WTC11 (cell line): Measurements from ENCODE around the gene UBE2N. TPM values are rescaled to one million over a fixed set of nuclear protein-coding genes. Genes with fewer than 3 reads are reported as not detected.

ENCODE experiments used
- ATAC-seq: fragments of 200-7000 bp; cut with Tn5 transposase; 2 replicates; pipeline ENCODE4 v1.10.0; 2021; ENCODE audit warnings: mild to moderate bottlenecking, moderate library complexity
- CTCF ChIA-PET: fragments of 300-600 bp; sonication (Branson Sonifier 250); formaldehyde crosslinking; loops from one replicate; lab custom pipeline; 2021; ENCODE audit warnings: antibody characterized with exemption; lab: Charles Lee
- POLR2A ChIA-PET: fragments of 350-600 bp; sonication (Branson Sonifier 250); formaldehyde crosslinking; loops from one replicate; lab custom pipeline; 2021; ENCODE audit warnings: antibody characterized with exemption; lab: Charles Lee
- DNase-seq: peaks from one replicate; pipeline ENCODE4 v3.0.0; 2021; ENCODE audit warnings: low spot score
- H3K27ac Mint-ChIP-seq: 2 replicates; pipeline ENCODE4 v1.8.0; 2021; ENCODE audit warnings: mixed read lengths
- H3K27me3 Mint-ChIP-seq: 2 replicates; pipeline ENCODE4 v1.8.0; 2021; ENCODE audit warnings: low read depth, mild to moderate bottlenecking, moderate library complexity, mixed read lengths
- H3K36me3 Mint-ChIP-seq: 2 replicates; pipeline ENCODE4 v1.8.0; 2021; ENCODE audit warnings: mixed read lengths
- H3K4me1 Mint-ChIP-seq: 2 replicates; pipeline ENCODE4 v1.8.0; 2022; ENCODE audit warnings: mixed read lengths
- H3K4me3 Mint-ChIP-seq: 2 replicates; pipeline ENCODE4 v1.8.0; 2021; ENCODE audit warnings: mild to moderate bottlenecking, moderate library complexity, mixed read lengths
- H3K9me3 Mint-ChIP-seq: 2 replicates; pipeline ENCODE4 v1.8.0; 2021; ENCODE audit warnings: mixed read lengths
- ATF3 ChIP-seq: sonication (generic); formaldehyde crosslinking; conservative IDR thresholded peaks from 2 replicates; pipeline ENCODE4 v1.8.1; 2022; ENCODE audit warnings: mild to moderate bottlenecking, missing genetic modification reagents
- E2F5 ChIP-seq: sonication (generic); formaldehyde crosslinking; IDR thresholded peaks from 2 replicates; pipeline ENCODE4 v1.8.1; 2022; ENCODE audit warnings: mild to moderate bottlenecking, moderate library complexity, missing genetic modification reagents
- ERG ChIP-seq: fragments of 250-450 bp; sonication (Bioruptor Pico); IDR thresholded peaks from 2 replicates; pipeline ENCODE4 v1.8.0; 2021; ENCODE audit warnings: mild to moderate bottlenecking
- FOXJ3 ChIP-seq: sonication (generic); formaldehyde crosslinking; IDR thresholded peaks from 2 replicates; pipeline ENCODE4 v1.9.0; 2021; ENCODE audit warnings: missing genetic modification reagents, mild to moderate bottlenecking, borderline replicate concordance
- FOXP1 ChIP-seq: sonication (generic); formaldehyde crosslinking; IDR thresholded peaks from 2 replicates; pipeline ENCODE4 v1.8.0; 2022; ENCODE audit warnings: missing genetic modification reagents, mild to moderate bottlenecking, moderate library complexity, borderline replicate concordance
- GABPB1 ChIP-seq: sonication (generic); formaldehyde crosslinking; IDR thresholded peaks from 2 replicates; pipeline ENCODE4 v1.8.1; 2023; ENCODE audit warnings: mild to moderate bottlenecking, missing genetic modification reagents
- JAZF1 ChIP-seq: fragments of 250-450 bp; sonication (Bioruptor Pico); IDR thresholded peaks from 2 replicates; pipeline ENCODE4 v1.9.0; 2021; ENCODE audit warnings: moderate library complexity, mild to moderate bottlenecking, inconsistent platforms
- JUN ChIP-seq: sonication (generic); formaldehyde crosslinking; IDR thresholded peaks from 2 replicates; pipeline ENCODE4 v1.8.0; 2023; ENCODE audit warnings: mild to moderate bottlenecking, missing genetic modification reagents
- MXD4 ChIP-seq: fragments of 250-450 bp; sonication (Bioruptor Pico); IDR thresholded peaks from 2 replicates; pipeline ENCODE4 v1.8.0; 2021; ENCODE audit warnings: mild to moderate bottlenecking, moderate library complexity, borderline replicate concordance
- NFYB ChIP-seq: sonication (generic); formaldehyde crosslinking; conservative IDR thresholded peaks from 2 replicates; pipeline ENCODE4 v1.8.0; 2022; ENCODE audit warnings: low read depth, missing genetic modification reagents
- TCF7 ChIP-seq: sonication (generic); formaldehyde crosslinking; IDR thresholded peaks from 2 replicates; pipeline ENCODE4 v1.8.0; 2022; ENCODE audit warnings: mild to moderate bottlenecking, low read depth, missing genetic modification reagents, moderate library complexity
- TP53 ChIP-seq: sonication (generic); formaldehyde crosslinking; IDR thresholded peaks from 2 replicates; pipeline ENCODE4 v1.8.1; 2023; ENCODE audit warnings: mild to moderate bottlenecking, missing genetic modification reagents
- ZNF121 ChIP-seq: sonication (generic); formaldehyde crosslinking; IDR thresholded peaks from 2 replicates; pipeline ENCODE4 v1.8.0; 2023; ENCODE audit warnings: missing genetic modification reagents
- ZNF219 ChIP-seq: sonication (generic); formaldehyde crosslinking; IDR thresholded peaks from 2 replicates; pipeline ENCODE4 v1.8.0; 2023; ENCODE audit warnings: missing genetic modification reagents, mild to moderate bottlenecking, borderline replicate concordance
- ZNF232 ChIP-seq: sonication (generic); formaldehyde crosslinking; IDR thresholded peaks from 2 replicates; pipeline ENCODE4 v1.8.0; 2022; ENCODE audit warnings: mild to moderate bottlenecking, missing genetic modification reagents
- ZNF416 ChIP-seq: fragments of 250-450 bp; sonication (Bioruptor Pico); IDR thresholded peaks from 2 replicates; pipeline ENCODE4 v1.9.0; 2021; ENCODE audit warnings: mild to moderate bottlenecking, inconsistent platforms
- ZNF423 ChIP-seq: fragments of 250-450 bp; sonication (Bioruptor Pico); IDR thresholded peaks from 2 replicates; pipeline ENCODE4 v2.1.2; 2022; ENCODE audit warnings: mild to moderate bottlenecking, moderate library complexity
- total RNA-seq: library from RNA; stranded (reverse); gene quantifications from 3 replicates; pipeline ENCODE4 v1.2.3, GENCODE V29; 2021
- TF ChIP-seq, protein P1 (sequence below): sonication (generic); formaldehyde crosslinking; IDR thresholded peaks from 2 replicates; pipeline ENCODE4 v1.8.0; 2022; ENCODE audit warnings: missing genetic modification reagents
- TF ChIP-seq, protein P2 (sequence below): fragments of 250-450 bp; sonication (Bioruptor Pico); conservative IDR thresholded peaks from 2 replicates; pipeline ENCODE4 v1.9.0; 2021; ENCODE audit warnings: mild to moderate bottlenecking
- TF ChIP-seq, protein P3 (sequence below): sonication (generic); formaldehyde crosslinking; IDR thresholded peaks from 2 replicates; pipeline ENCODE4 v1.8.1; 2023; ENCODE audit warnings: mild to moderate bottlenecking, missing genetic modification reagents

UBE2N gene
- total RNA-seq, 1 experiment from 2014 or later: 195 TPM

DNA sequence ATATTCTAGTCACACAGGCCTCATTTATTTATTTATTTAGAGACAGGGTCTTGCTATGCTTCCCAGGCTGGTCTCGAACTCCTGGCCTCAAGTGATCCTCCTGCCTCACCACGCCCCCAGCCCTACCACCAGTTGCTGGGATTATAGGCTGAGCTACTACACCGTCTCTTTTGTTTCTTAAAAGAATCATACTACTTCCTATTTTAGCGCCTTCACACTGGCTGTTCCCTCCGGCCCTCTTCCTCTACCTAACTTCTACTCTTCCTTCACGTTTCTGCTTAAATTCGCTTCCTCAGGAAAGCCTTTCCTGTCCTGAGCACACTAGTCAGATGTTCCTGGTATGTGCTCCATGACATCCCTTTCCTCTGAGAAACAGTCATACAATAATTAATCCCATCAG, 19.2 kb upstream of the UBE2N start:
- no peaks in the 10 kb centered on the region; the same call in 1 of the 2 replicates for H3K27me3 Mint-ChIP-seq
- no peaks in the 10 kb centered on the region for H3K4me1 Mint-ChIP-seq
- no peak for ATAC-seq
- CTCF ChIA-PET: no interaction called here
- H3K4me3 Mint-ChIP-seq: no peak overlapping the region
- no peaks in the 10 kb centered on the region for H3K36me3 Mint-ChIP-seq
- TF ChIP-seq ZNF121 (CRISPR knock-in tag) (no peak), NFYB (CRISPR knock-in tag) (no peak), FOXJ3 (CRISPR knock-in tag) (no peak), MXD4 (CRISPR knock-in tag) (no peak), TP53 (CRISPR knock-in tag) (no peak), ZNF416 (no peak), TCF7 (CRISPR knock-in tag) (no peak), GABPB1 (CRISPR knock-in tag) (no peak), JUN (CRISPR knock-in tag) (no peak)
- TF ChIP-seq, protein P1, sequence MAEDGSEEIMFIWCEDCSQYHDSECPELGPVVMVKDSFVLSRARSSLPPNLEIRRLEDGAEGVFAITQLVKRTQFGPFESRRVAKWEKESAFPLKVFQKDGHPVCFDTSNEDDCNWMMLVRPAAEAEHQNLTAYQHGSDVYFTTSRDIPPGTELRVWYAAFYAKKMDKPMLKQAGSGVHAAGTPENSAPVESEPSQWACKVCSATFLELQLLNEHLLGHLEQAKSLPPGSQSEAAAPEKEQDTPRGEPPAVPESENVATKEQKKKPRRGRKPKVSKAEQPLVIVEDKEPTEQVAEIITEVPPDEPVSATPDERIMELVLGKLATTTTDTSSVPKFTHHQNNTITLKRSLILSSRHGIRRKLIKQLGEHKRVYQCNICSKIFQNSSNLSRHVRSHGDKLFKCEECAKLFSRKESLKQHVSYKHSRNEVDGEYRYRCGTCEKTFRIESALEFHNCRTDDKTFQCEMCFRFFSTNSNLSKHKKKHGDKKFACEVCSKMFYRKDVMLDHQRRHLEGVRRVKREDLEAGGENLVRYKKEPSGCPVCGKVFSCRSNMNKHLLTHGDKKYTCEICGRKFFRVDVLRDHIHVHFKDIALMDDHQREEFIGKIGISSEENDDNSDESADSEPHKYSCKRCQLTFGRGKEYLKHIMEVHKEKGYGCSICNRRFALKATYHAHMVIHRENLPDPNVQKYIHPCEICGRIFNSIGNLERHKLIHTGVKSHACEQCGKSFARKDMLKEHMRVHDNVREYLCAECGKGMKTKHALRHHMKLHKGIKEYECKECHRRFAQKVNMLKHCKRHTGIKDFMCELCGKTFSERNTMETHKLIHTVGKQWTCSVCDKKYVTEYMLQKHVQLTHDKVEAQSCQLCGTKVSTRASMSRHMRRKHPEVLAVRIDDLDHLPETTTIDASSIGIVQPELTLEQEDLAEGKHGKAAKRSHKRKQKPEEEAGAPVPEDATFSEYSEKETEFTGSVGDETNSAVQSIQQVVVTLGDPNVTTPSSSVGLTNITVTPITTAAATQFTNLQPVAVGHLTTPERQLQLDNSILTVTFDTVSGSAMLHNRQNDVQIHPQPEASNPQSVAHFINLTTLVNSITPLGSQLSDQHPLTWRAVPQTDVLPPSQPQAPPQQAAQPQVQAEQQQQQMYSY (CRISPR knock-in tag): no peak
- TF ChIP-seq, all 79 proteins: peak for 0
- DNase-seq: no peak
- no peak overlapping the region for H3K27ac Mint-ChIP-seq
- POLR2A ChIA-PET: no interaction called here
- no peaks in the 10 kb centered on the region for H3K9me3 Mint-ChIP-seq

- ATAC-seq: no peak
- DNase-seq: no peak
- TF ChIP-seq, protein P2, sequence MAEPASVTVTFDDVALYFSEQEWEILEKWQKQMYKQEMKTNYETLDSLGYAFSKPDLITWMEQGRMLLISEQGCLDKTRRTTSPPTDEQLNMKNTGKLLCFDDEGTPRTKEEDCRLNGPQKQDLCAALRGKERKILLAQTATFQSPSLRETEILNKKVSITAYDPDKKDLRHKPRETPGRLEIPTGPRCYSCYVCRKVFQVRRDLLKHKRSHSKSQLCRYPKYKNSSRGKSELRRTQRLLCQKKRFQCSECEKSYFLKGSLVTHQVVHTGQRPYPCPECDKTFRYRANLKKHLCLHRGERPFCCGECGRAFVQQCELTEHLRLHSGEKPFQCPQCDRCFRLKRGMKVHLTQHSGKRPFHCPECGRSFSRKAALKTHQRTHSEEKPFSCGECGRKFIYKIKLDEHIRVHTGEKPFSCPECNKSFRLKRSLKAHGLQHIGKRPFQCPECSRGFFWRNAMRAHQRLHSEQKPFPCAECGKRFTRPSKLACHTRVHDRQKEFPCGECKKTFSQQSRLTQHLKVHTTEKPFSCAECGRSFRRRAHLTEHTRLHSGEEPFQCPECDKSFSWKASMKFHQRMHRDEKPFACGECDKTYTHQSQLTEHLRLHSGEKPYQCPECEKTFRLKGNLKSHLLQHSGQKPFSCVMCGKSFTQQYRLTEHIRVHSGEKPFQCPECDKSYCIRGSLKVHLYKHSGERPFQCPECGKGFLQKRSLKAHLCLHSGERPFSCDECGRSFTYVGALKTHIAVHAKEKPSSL: no peak
- TF ChIP-seq E2F5 (no peak), JUN (CRISPR knock-in tag) (no peak), ERG (CRISPR knock-in tag) (no peak), ZNF232 (CRISPR knock-in tag) (no peak)
- H3K4me3 Mint-ChIP-seq: no peak overlapping the region
- no peaks in the 10 kb centered on the region for H3K4me1 Mint-ChIP-seq
- no peaks in the 10 kb centered on the region for H3K36me3 Mint-ChIP-seq
- CTCF ChIA-PET: interaction anchor here (1.1 kb wide), 1 partner anchor 43 kb away, joined by 4 read pairs; no protein-coding TSS in a partner anchor
- POLR2A ChIA-PET: interaction anchor here (0.7 kb wide), 1 partner anchor 29 kb away, joined by 3 read pairs; no protein-coding TSS in a partner anchor
- H3K27ac Mint-ChIP-seq: no peak overlapping the region
- no peaks in the 10 kb centered on the region for H3K9me3 Mint-ChIP-seq
- H3K27me3 Mint-ChIP-seq: no peaks in the 10 kb centered on the region; the same call in 1 of the 2 replicates
These were observed 18.3 kb upstream of the UBE2N start for GRCh38 chr12:93460003-93460402.

GRCh38 chr12:93459097-93459496, 17.4 kb upstream of the UBE2N start:
- Mint-ChIP-seq H3K27me3 (no peaks in the 10 kb centered on the region), H3K36me3 (no peaks in the 10 kb centered on the region), H3K9me3 (no peaks in the 10 kb centered on the region), H3K4me1 (no peaks in the 10 kb centered on the region), H3K4me3 (no peak overlapping the region), H3K27ac (no peak overlapping the region)
- ATAC-seq: no peak
- no peak for DNase-seq
- CTCF ChIA-PET: no interaction called here
- POLR2A ChIA-PET: no interaction called here
- TF ChIP-seq JAZF1: no peak
- TF ChIP-seq, protein P3, sequence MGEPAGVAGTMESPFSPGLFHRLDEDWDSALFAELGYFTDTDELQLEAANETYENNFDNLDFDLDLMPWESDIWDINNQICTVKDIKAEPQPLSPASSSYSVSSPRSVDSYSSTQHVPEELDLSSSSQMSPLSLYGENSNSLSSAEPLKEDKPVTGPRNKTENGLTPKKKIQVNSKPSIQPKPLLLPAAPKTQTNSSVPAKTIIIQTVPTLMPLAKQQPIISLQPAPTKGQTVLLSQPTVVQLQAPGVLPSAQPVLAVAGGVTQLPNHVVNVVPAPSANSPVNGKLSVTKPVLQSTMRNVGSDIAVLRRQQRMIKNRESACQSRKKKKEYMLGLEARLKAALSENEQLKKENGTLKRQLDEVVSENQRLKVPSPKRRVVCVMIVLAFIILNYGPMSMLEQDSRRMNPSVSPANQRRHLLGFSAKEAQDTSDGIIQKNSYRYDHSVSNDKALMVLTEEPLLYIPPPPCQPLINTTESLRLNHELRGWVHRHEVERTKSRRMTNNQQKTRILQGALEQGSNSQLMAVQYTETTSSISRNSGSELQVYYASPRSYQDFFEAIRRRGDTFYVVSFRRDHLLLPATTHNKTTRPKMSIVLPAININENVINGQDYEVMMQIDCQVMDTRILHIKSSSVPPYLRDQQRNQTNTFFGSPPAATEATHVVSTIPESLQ (CRISPR knock-in tag): no peak
- TF ChIP-seq ZNF423 (CRISPR knock-in tag): no peak
- TF ChIP-seq ATF3 (CRISPR knock-in tag): no peak
- no peak for TF ChIP-seq MXD4 (CRISPR knock-in tag)
- no peak for TF ChIP-seq FOXP1 (CRISPR knock-in tag)
- no peak for TF ChIP-seq NFYB (CRISPR knock-in tag)
- no peak for TF ChIP-seq ZNF219 (CRISPR knock-in tag)
